Heart left ventricle (tissue), 13 donors: ENCODE measurements around the gene PVR.

Experiments used
- POLR2A ChIP-seq, 2 donors: fragments of 450-650 bp; IDR thresholded peaks; one replicate each; pipeline ENCODE4 v1.6.1; 2017; ENCODE audit warnings: antibody characterized with exemption in 2 of 2, mild to moderate bottlenecking in 2 of 2, moderate library complexity in 2 of 2
- TF ChIP-seq, protein P1 (sequence below), 12 donors: fragments of 200-600 bp; sonication (generic) in 4 of 12; IDR thresholded peaks; one replicate each; pipeline versions ENCODE4 v1.5.0 to v1.8.0; 2018 to 2022; ENCODE audit warnings: antibody characterized with exemption in 12 of 12, mild to moderate bottlenecking in 5 of 12
- donor health status: ischemic (EF 13 %, LVEDD 7.1; RV severe dilation, severe dysfunction).
- donor health status: DM: no; HTN: yes; CAD: no.
- donor health status: DM: no; HTN: no; CAD: no.
- donor health status: ischemic (EF 25% LVEDD 6.9; RV normal size, moderate dysfunction).
- donor health status: ischemic (EF 25% LVEDD 5.7; RV mildly dilated, moderate dysfunction).
- donor health status: ischemic (EF 35%, LVEDD 5.7; RV mildly dilated, moderate dysfunction).
- donor health status: nonischemic (EF 11% LVEDD 7.7; RV severe dilation, severe dysfunction).
- donor health status: DM: yes; HTN: yes; CAD: no.
- donor health status: PGD.
- donor health status: ischemic (EF 29% LVEDD 5.4; RV normal size, mild dysfunction).
- donor health status: nonischemic (EF 23%, LVEDD 6.1; RV moderate dilation, normal function).

DNA sequence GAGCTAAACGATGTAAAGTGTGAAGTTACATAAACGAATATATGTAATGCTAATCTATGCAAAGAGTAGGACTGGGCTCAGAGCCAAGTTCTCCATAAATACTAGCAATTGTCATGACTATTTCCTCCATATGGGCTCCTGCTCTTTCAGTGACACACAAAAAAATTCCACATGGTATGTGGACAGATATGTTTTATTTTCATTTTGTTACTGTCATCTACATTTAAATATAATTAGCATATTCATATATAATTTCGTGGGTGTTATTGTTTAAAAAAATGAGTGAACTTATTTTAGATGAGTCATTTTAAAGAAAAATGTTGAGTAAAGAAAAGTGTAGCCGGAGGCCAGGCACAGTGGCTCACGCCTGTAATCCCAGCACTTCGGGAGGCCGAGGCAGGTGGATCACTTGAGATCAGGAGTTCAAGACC is 35.3 kb upstream of the PVR start:
- TF ChIP-seq, protein P1, sequence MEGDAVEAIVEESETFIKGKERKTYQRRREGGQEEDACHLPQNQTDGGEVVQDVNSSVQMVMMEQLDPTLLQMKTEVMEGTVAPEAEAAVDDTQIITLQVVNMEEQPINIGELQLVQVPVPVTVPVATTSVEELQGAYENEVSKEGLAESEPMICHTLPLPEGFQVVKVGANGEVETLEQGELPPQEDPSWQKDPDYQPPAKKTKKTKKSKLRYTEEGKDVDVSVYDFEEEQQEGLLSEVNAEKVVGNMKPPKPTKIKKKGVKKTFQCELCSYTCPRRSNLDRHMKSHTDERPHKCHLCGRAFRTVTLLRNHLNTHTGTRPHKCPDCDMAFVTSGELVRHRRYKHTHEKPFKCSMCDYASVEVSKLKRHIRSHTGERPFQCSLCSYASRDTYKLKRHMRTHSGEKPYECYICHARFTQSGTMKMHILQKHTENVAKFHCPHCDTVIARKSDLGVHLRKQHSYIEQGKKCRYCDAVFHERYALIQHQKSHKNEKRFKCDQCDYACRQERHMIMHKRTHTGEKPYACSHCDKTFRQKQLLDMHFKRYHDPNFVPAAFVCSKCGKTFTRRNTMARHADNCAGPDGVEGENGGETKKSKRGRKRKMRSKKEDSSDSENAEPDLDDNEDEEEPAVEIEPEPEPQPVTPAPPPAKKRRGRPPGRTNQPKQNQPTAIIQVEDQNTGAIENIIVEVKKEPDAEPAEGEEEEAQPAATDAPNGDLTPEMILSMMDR (IDR thresholded peaks at IDR 0.05): no peak
- no peak for TF ChIP-seq POLR2A (IDR thresholded peaks at IDR 0.05)
